Activated T-cell treated with anti-CD3 and anti-CD28 coated beads for 48 hours (primary cell): Measurements from ENCODE around the gene ZBTB46.
A peak's percentile ranks its signal among the peaks of the same experiment; 100 is the strongest.

Source experiments
- DNase-seq: peaks from one replicate; pipeline ENCODE4 v3.0.0-alpha.2; 2020; ENCODE audit warnings: low read depth

ZBTB46 gene

GRCh38 chr20:63766695-63767426 is 64.2 kb downstream of the ZBTB46 start:
- no peak for DNase-seq

GRCh38 chr20:63765902-63766301 is 65.2 kb downstream of the ZBTB46 start:
- no peak for DNase-seq

- no peak for DNase-seq
Observed at GRCh38 chr20:63765082-63765873, 65.8 kb downstream of the ZBTB46 start.

- no peak for DNase-seq
Observed at GRCh38 chr20:63759377-63759901, 71.6 kb downstream of the ZBTB46 start.

- DNase-seq, result no peak
Observed at GRCh38 chr20:63758152-63758551, 72.9 kb downstream of the ZBTB46 start.

DNA sequence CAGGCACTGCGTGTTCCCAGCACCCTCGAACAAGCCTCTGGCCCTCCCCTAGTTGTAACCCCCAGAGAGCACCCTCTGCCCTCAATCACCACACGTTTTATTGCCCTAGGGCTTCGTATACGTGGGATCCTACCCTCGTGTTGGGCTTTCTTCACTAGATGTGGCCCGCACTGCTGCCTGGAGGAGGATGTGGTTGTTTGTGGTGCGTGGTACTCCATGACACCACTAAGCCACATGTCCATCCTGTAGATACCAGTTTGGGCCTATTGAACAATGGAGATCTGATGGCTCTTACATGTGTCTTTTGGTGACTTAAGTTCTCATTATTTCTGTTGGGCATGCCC is 74.4 kb downstream of the ZBTB46 start:
- DNase-seq, result no peak

- DNase-seq, result no peak
Observed at GRCh38 chr20:63755933-63756647, 75.0 kb downstream of the ZBTB46 start.

DNA sequence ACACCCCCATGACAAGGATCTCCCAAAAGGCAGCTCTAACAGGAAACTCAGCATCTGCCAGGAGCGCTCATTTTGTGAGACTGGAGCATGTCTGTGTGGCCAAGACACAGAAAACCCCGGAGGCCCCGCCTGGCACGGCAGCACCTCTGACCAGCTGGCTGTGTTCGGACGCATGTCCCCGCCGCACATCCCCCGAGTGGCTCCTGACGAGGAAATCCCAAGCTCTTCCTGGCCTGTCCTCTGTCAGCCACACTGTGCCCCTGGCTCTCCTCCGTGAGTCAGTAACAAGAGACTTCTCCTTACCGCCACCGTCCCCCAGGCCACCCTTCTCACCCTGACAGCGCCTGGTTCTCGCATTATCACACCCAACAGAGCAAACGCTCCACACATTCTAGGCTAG is 77.1 kb downstream of the ZBTB46 start:
- no peak for DNase-seq

- DNase-seq, result no peak
Observed at GRCh38 chr20:63753381-63753780, 77.7 kb downstream of the ZBTB46 start.

DNA sequence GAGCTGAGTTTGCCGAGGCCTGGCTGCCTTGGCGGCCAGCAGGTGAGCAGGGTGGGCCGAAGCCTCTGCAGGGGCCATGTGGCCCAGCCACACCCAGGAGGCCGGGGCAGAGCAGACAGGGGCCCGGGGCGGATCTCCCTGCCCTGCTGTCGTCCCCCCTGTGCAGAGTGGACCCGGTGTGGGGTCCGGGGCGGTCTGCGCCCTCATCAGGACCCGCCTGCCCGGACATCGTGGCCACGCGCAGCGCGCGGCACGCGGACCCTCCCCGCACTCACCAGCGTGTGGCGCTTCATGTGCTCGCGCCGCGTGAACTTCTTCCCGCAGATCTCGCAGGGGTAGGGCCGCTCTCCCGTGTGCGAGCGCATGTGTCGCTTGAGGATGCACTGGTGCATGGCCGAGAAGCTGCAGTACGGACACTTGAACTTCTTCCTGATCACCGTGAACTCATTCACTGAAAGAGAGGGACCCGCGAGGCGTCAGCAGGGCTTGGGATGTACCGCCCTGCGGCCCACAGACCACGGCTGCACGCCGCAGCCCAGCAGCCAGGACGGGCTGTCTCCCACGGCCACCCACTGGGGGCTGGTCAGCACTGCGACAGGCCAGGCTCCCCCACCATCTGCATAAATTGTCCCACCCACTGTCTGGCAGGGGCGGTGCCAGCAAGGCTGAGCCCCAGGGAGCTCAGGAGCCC is 78.5 kb downstream of the ZBTB46 start:
- no peak for DNase-seq

DNA sequence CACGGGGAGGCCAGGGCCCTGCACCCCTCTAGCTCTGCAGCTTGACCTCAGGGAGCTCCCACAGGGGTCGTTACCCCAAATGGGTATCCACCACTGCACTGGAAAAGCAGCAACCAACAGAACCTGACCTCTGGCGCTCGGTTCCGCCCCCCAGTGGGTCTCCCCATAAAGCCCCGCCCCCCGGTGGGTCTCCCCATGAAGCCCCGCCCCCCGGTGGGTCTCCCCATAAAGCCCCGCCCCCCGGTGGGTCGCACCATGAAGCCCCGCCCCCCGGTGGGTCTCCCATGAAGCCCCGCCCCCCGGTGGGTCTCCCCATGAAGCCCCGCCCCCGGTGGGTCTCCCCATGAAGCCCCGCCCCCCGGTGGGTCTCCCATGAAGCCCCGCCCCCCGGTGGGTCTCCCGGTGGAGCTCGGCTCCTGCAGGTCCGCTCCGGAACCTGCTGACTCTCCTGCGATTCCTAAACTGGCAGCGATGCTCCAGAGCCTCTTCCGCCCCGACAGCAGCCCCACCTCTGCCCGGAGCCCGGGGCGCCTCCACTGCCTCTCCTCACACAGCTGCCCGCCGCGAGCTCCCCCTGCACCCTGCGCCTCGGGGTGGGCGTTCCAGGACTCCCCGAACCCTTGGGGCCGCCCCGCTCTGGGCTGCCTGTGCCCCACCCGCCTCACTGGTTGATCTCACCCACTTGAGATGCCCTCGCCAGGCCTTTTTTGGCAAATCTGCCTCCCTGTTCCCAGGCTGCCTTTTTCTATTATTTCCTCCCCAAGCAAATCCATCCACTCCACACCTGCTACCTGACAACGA is 79.4 kb downstream of the ZBTB46 start:
- no peak for DNase-seq

GRCh38 chr20:63750807-63751470 is 80.1 kb downstream of the ZBTB46 start:
- DNase-seq, result peak; percentile 42

GRCh38 chr20:63749597-63750508 is 81.2 kb downstream of the ZBTB46 start:
- DNase-seq, result no peak

DNA sequence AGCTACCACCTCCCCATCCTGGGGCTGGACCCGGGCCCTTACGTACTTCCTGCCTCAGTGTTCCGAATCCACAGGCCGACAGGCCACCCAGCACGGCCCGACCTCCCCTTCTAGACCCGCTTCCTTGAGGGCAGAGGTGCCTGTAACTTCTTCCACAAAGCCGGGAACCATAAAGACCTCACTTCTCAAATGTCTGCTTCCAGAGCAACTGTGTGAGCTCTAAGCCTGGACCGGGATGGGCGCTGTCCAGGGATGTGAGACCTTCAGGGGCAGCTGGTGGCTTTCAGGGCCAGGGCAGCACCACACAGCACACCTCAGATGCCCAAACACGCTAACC is 82.2 kb downstream of the ZBTB46 start:
- no peak for DNase-seq

GRCh38 chr20:63748070-63748933 is 82.8 kb downstream of the ZBTB46 start:
- DNase-seq, result no peak

DNA sequence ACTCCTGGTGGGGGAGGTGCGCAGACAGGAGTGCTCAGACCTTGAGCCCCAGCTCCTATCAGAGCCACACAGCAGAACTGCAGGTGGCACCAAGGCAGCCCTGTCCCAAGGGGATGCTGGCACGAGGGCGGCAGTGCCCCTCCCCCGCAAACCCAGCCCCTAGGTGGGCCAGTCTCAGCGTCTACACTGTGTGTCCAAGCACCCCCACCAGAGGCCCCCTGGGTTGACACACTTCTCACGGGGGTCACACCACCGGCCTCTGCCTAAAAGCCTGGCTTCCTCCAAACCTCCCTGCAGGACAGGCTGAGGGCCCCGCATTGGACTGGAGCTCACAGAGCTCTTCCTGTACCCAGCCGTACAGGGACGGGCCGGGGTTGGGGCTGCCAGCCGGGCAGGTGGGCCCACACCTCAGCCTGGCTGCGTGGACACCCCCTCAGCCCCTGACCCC is 83.4 kb downstream of the ZBTB46 start:
- DNase-seq, result no peak

GRCh38 chr20:63746751-63747315 is 84.2 kb downstream of the ZBTB46 start:
- no peak for DNase-seq

GRCh38 chr20:63745961-63746731 is 84.9 kb downstream of the ZBTB46 start:
- no peak for DNase-seq
